Natural killer cell (primary cell): Measurements from ENCODE around the gene CCRL2. TPM values are rescaled to one million over a fixed set of nuclear protein-coding genes. Genes with fewer than 3 reads are reported as not detected.

Experiments
- ATAC-seq, 3 donors: fragments of 150-1000 bp in 2 of 3; fragments of 200-7000 bp in 1 of 3; cut with Tn5 transposase; 1 replicate in 1 of 3; 2 replicates in 2 of 3; pipeline ENCODE4 v1.10.0; 2021; ENCODE audit warnings: mild to moderate bottlenecking in 2 of 3, moderate library complexity in 2 of 3
- DNase-seq, 2 donors: peaks; one replicate each; pipeline versions ENCODE4 v3.0.0 to v3.0.0-alpha.2; 2013 to 2021; ENCODE audit warnings: mixed read lengths in 1 of 2
- H3K27ac ChIP-seq: one replicate; pipeline ENCODE4 v1.5.1; 2013; ENCODE audit warnings: mild to moderate bottlenecking, low read length
- H3K27me3 ChIP-seq: one replicate; pipeline ENCODE4 v1.6.1; 2013; ENCODE audit warnings: low read length; ENCODE audit not compliant: control insufficient read depth, insufficient read depth
- H3K36me3 ChIP-seq: one replicate; pipeline ENCODE4 v1.6.1; 2013; ENCODE audit warnings: low read length; ENCODE audit not compliant: control insufficient read depth, insufficient read depth
- H3K4me1 ChIP-seq: one replicate; pipeline ENCODE4 v1.6.1; 2013; ENCODE audit warnings: low read length; ENCODE audit not compliant: control insufficient read depth, insufficient read depth
- H3K4me3 ChIP-seq: one replicate; pipeline ENCODE4 v1.5.1; 2013; ENCODE audit warnings: low read length
- H3K9me3 ChIP-seq: one replicate; pipeline ENCODE4 v1.6.1; 2013; ENCODE audit warnings: low read length; ENCODE audit not compliant: control insufficient read depth, insufficient read depth
- H3K27ac Mint-ChIP-seq, 2 donors: one replicate each; pipeline ENCODE4 v1.8.0; 2022; ENCODE audit warnings: mild to moderate bottlenecking in 2 of 2, mixed read lengths in 2 of 2, moderate library complexity in 1 of 2
- H3K27me3 Mint-ChIP-seq, 2 donors: one replicate each; pipeline ENCODE4 v1.8.0; 2022; ENCODE audit warnings: low read depth in 2 of 2, mixed read lengths in 2 of 2
- H3K36me3 Mint-ChIP-seq: one replicate; pipeline ENCODE4 v1.8.0; 2022; ENCODE audit warnings: mixed read lengths
- H3K4me1 Mint-ChIP-seq, 2 donors: one replicate each; pipeline ENCODE4 v1.8.0; 2022; ENCODE audit warnings: mixed read lengths in 2 of 2
- H3K4me3 Mint-ChIP-seq: one replicate; pipeline ENCODE4 v1.8.0; 2022; ENCODE audit warnings: mild to moderate bottlenecking, moderate library complexity, mixed read lengths
- H3K9me3 Mint-ChIP-seq, 2 donors: one replicate each; pipeline ENCODE4 v1.8.0; 2022; ENCODE audit warnings: mixed read lengths in 2 of 2
- CTCF ChIP-seq: fragments of 200-600 bp; IDR thresholded peaks from one replicate; pipeline ENCODE4 v1.8.0; 2022; ENCODE audit warnings: antibody characterized with exemption
- WGBS: methylation state at CpG from one replicate; pipeline ENCODE4 v1.1.7; 2013; ENCODE audit warnings: missing lambda C conversion rate; ENCODE audit not compliant: insufficient coverage; 5-methylcytosine and 5-hydroxymethylcytosine counted together
- intact Hi-C: fragments of 100-400 bp; cut with micrococcal nuclease; formaldehyde crosslinking; loops from one replicate; pipeline ENCODE4 v1.14.2; 2022
- total RNA-seq, 4 donors: library from RNA; stranded (reverse); fragments of 120-200 nt in 1 of 4; gene quantifications; one replicate each; pipeline versions ENCODE4 v1.2.3 to v1.2.4, GENCODE V29; 2013 to 2022

The CCRL2 gene
- total RNA-seq, 3 donors from 2014 or later (not counting 1 experiment from before 2014, with no cell fraction given) = 3.0 to 4.6 (median 3.8) TPM

DNA sequence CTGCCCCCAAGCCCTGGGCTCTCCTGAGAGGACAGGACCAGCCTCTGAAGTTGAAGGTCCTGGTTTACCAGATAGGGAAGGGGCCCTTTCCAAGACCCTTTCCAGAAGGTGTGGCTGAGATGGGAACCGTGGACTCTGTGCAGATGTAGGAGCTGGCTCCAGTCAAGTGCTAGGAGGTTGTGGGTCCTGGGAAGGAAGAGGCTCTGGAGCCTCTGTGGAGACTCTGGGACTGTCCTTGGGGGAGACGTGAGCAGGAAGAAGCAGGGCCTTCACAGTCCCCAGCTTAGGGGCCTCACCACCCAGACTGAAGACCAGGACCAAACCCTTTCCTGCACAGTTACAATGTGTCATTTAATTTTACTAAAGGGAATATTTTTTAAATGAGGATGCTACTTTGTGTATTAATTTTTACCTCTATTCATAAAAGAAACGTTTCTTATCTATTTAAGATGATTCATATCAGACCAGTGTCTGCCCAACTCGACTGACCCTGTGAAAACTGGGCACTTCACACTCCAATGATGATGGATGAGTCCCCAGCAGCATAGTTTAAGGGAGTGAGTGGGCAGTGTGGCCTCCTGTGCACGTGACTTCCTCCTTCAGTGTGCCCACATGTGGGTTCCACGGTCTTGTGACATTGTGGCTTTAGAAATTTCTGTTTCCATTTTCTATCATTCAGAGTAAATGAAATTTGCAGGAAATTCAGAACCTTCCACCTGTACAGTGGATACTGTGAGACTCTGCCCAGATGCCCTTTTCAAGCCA, 11.1 kb upstream of the CCRL2 start:
- Histone ChIP-seq H3K4me3 (no peak overlapping the region), H3K27ac (no peak overlapping the region), H3K36me3 (no peaks in the 10 kb centered on the region), H3K4me1 (peaks cover 18% of the 10 kb centered on the region), H3K9me3 (no peaks in the 10 kb centered on the region), H3K27me3 (no peaks in the 10 kb centered on the region)
- Mint-ChIP-seq H3K27me3 (peaks cover 0 to 4% of the 10 kb centered on the region in 2 donors), H3K36me3 (no peaks in the 10 kb centered on the region), H3K27ac (no peak overlapping the region), H3K9me3 (no peaks in the 10 kb centered on the region), H3K4me3 (no peak overlapping the region), H3K4me1 (peaks cover 10 to 16% of the 10 kb centered on the region in 2 donors)
- intact Hi-C loops = no loop called here
- DNase-seq (no peak), ATAC-seq (peak; percentile 42 to 64 (median 42))
- 39% methylated on average over 5 of the region's 6 CpGs for WGBS
- no peak for TF ChIP-seq CTCF

- Histone ChIP-seq H3K9me3 (no peaks in the 10 kb centered on the region), H3K27me3 (no peaks in the 10 kb centered on the region), H3K4me1 (peaks cover 18% of the 10 kb centered on the region), H3K36me3 (no peaks in the 10 kb centered on the region), H3K27ac (no peak overlapping the region), H3K4me3 (no peak overlapping the region)
- H3K4me1 Mint-ChIP-seq = peaks cover 10 to 16% of the 10 kb centered on the region in 2 donors
- 97% methylated on average over 7 of the region's 7 CpGs for WGBS
- H3K36me3 Mint-ChIP-seq = no peaks in the 10 kb centered on the region
- no peak overlapping the region for H3K4me3 Mint-ChIP-seq
- H3K27ac Mint-ChIP-seq = no peak overlapping the region
- DNase-seq (no peak), ATAC-seq (no peak)
- H3K9me3 Mint-ChIP-seq = no peaks in the 10 kb centered on the region
- intact Hi-C loops = no loop called here
- no peak for TF ChIP-seq CTCF
- H3K27me3 Mint-ChIP-seq = peaks cover 0 to 4% of the 10 kb centered on the region in 2 donors
Measured at GRCh38 chr3:46397111-46397510, 9.9 kb upstream of the CCRL2 start.

- no peak for DNase-seq
- no peak overlapping the region for H3K4me3 Mint-ChIP-seq
- intact Hi-C loops = no loop called here
- TF ChIP-seq CTCF = no peak
- no peak for ATAC-seq
- Histone ChIP-seq H3K4me3 (no peak overlapping the region), H3K27ac (no peak overlapping the region), H3K9me3 (no peaks in the 10 kb centered on the region), H3K4me1 (peaks cover 18% of the 10 kb centered on the region), H3K27me3 (no peaks in the 10 kb centered on the region), H3K36me3 (no peaks in the 10 kb centered on the region)
- H3K4me1 Mint-ChIP-seq = peaks cover 10 to 16% of the 10 kb centered on the region in 2 donors
- H3K27ac Mint-ChIP-seq = no peak overlapping the region
- no peaks in the 10 kb centered on the region for H3K36me3 Mint-ChIP-seq
- H3K27me3 Mint-ChIP-seq = peaks cover 0 to 4% of the 10 kb centered on the region in 2 donors
- no peaks in the 10 kb centered on the region for H3K9me3 Mint-ChIP-seq
- WGBS = 97% methylated on average over 5 of the region's 6 CpGs
Measured at GRCh38 chr3:46398186-46398955, 8.7 kb upstream of the CCRL2 start.
